AG09309 (cell line): Measurements from ENCODE around the gene KPNB1.

ENCODE experiments used
- DNase-seq: peaks from one replicate; pipeline ENCODE4 v3.0.0-alpha.2; 2010; ENCODE audit warnings: low read depth
- H3K4me3 ChIP-seq: 2 replicates; pipeline ENCODE4 v1.5.1; 2011; ENCODE audit warnings: mild to moderate bottlenecking, low read depth, low read length, moderate library complexity; ENCODE audit not compliant: control insufficient read depth
- CTCF ChIP-seq: IDR thresholded peaks from 2 replicates; pipeline ENCODE4 v1.5.1; 2011; ENCODE audit warnings: mild to moderate bottlenecking, low read depth, low read length, inconsistent platforms; ENCODE audit not compliant: insufficient read depth, control insufficient read depth; ENCODE audit errors: missing control alignments

KPNB1 gene

GRCh38 chr17:47704736-47705135 is 55.0 kb downstream of the KPNB1 start:
- DNase-seq: no peak
- TF ChIP-seq CTCF: no peak
- no peak overlapping the region for H3K4me3 ChIP-seq

- H3K4me3 ChIP-seq: no peak overlapping the region
- no peak for TF ChIP-seq CTCF
- no peak for DNase-seq
Measured at GRCh38 chr17:47705536-47706530, 56.1 kb downstream of the KPNB1 start.

- TF ChIP-seq CTCF: no peak
- no peak for DNase-seq
- no peak overlapping the region for H3K4me3 ChIP-seq
Measured at GRCh38 chr17:47707056-47707804, 57.5 kb downstream of the KPNB1 start.

GRCh38 chr17:47707884-47708283 is 58.2 kb downstream of the KPNB1 start:
- no peak for TF ChIP-seq CTCF
- DNase-seq: no peak
- no peak overlapping the region for H3K4me3 ChIP-seq

GRCh38 chr17:47708312-47708863 is 58.7 kb downstream of the KPNB1 start:
- no peak for DNase-seq
- H3K4me3 ChIP-seq: no peak overlapping the region
- no peak for TF ChIP-seq CTCF

GRCh38 chr17:47708864-47709541 is 59.3 kb downstream of the KPNB1 start:
- no peak for DNase-seq
- TF ChIP-seq CTCF: no peak
- H3K4me3 ChIP-seq: no peak overlapping the region
